ENCODE results near the gene ZNRD2.
"Not testable (repeated sequence)": the region's sequence is repeated elsewhere in the genome, so short reads cannot be mapped to it uniquely, and the experiment has no call there.

Gene ZNRD2

DNA sequence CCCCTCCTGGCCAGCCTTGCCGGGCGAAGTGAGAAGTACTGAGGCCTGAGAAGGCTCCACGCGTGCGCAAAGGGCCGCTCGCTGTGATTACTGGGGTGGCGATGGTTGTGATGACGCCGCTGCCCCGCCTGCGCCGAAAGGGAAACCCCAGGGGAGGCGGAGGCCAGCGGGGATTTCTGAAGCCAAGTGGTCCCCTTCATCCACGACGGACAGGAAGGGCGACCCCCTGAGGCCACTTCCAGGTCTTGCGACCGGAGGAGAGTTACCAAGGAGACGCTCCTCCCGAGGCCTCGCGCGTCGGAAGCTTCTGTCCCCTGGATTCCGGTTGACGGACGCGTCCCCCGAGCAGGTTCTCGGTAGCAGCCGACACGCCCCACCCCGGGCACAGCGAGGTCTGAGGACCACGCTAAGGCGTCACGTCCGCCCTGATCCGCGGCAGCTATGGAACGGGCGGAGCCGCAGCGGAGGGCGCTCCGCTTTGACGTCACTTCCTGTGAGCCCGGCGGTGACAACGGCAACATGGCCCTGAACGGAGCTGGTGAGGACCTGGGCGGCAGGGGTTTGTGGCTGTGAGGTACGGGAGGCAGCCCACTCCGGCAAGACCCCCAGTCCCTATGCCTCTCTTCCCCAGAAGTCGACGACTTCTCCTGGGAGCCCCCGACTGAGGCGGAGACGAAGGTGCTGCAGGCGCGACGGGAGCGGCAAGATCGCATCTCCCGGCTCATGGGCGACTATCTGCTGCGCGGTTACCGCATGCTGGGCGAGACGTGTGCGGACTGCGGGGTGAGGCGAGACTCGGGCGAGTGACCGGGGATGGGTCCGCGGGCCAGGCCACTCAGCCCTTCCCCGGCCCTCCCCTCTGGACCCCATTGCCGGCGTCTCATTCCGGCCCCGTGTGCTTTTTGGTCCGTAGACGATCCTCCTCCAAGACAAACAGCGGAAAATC is at the start of gene ZNRD2 (continued):
- no peak for TF ChIP-seq SCRT2 (tag by site-specific recombination; IDR thresholded peaks at IDR 0.05)
- peak; percentile 61 for TF ChIP-seq ZBTB48 (tag by site-specific recombination; IDR thresholded peaks at IDR 0.05)
- TF ChIP-seq ZNF239 (tag by site-specific recombination; IDR thresholded peaks at IDR 0.05) = no peak
- TF ChIP-seq, protein P1, sequence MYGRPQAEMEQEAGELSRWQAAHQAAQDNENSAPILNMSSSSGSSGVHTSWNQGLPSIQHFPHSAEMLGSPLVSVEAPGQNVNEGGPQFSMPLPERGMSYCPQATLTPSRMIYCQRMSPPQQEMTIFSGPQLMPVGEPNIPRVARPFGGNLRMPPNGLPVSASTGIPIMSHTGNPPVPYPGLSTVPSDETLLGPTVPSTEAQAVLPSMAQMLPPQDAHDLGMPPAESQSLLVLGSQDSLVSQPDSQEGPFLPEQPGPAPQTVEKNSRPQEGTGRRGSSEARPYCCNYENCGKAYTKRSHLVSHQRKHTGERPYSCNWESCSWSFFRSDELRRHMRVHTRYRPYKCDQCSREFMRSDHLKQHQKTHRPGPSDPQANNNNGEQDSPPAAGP (tag by site-specific recombination; IDR thresholded peaks at IDR 0.05) = peak; percentile 71
- no peak for TF ChIP-seq ZNF624 (tag by site-specific recombination; IDR thresholded peaks at IDR 0.05)

DNA sequence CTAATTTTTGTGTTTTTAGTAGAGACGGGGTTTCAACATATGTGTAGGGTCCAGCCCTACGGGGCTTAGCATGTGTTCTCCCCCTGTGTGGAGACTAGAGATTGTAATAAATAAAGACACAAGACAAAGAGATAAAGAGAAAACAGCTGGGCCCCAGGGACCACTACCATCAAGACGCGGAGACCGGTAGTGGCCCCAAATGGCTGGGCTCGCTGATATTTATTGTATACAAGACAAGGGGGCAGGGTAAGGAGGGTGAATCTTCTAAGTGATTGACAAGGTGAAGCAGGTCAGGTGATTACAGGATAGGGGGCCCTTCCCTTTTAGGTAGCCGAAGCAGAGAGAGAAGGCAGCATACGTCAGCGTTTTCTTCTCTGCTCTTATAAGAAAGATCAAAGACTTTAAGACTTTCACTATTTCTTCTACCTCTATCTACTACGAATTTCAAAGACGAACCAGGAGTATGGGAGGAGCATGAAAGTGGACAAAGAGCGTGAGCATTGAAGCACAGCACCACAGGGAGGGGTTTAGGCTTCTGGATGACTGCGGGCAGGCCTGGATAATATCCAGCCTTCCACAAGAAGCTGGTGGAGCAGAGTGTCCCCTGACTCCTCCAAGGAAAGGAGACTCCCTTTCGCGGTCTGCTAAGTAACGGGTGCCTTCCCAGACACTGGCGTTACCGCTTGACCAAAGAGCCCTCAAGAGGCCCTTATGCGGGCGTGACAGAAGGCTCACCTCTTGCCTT is 48.3 kb upstream of the ZNRD2 start:
- H3K4me1 ChIP-seq (ENCODE audit: control insufficient read depth, insufficient read depth, low read length); H3K9me3 ChIP-seq (ENCODE audit: control insufficient read depth, insufficient read depth, low read depth, low read length); POLR2A ChIA-PET; CTCF ChIA-PET; H3K27ac ChIP-seq (ENCODE audit: extremely low read depth, low read depth, low read length); H3K4me3 ChIP-seq (ENCODE audit: low read depth, low read length): not testable (repeated sequence)
- peaks cover 0 to 11% of the 10 kb centered on the region in 2 experiments; a peak in 1 of 3 replicates for H3K36me3 ChIP-seq (ENCODE audit: control insufficient read depth in 2 of 2, insufficient read depth in 1 of 2, low read length in 2 of 2)

DNA sequence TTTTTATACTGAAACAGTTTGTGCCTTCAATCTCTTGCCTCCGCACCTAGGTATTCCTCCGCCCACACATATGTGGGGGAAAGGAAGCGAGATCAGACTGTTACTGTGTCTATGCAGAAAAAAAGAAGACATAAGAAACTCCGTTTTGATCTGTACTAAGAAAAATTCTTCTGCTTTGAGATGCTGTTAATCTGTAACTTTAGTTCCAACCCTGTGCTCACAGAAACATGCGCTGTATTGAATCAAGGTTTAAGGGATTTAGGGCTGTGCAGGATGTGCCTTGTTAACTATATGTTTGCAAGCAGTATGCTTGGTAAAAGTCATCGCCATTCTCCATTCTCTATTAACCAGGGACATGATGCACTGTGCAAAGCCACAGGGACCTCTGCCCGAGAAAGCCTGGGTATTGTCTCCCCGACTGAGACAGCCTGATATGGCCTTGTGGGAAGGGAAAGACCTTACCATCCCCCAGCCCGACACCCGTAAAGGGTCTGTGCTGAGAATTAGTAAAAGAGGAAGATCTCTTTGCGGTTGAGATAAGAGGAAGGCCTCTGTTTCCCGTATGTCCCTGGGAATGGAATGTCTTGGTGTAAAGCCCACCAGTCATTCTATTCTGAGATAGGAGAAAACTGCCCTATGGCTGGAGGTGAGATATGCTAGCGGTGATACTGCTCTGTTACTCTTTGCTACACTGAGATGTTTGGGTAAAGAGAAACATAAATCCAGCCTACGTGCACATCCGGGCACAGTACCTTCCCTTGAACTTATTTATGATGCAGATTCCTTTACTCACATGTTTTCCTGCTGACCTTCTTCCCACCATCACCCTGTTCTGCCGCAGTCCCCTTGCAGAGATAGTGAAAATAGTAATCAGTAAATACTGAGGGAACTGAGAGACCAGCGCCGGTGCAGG is 47.3 kb upstream of the ZNRD2 start:
- CTCF ChIA-PET; POLR2A ChIA-PET; H3K4me1 ChIP-seq (ENCODE audit: control insufficient read depth, insufficient read depth, low read length); H3K9me3 ChIP-seq (ENCODE audit: control insufficient read depth, insufficient read depth, low read depth, low read length); H3K4me3 ChIP-seq (ENCODE audit: low read depth, low read length); H3K27ac ChIP-seq (ENCODE audit: extremely low read depth, low read depth, low read length): not testable (repeated sequence)
- peaks cover 0 to 21% of the 10 kb centered on the region in 2 experiments; a peak in 1 of 3 replicates for H3K36me3 ChIP-seq (ENCODE audit: control insufficient read depth in 2 of 2, insufficient read depth in 1 of 2, low read length in 2 of 2)

DNA sequence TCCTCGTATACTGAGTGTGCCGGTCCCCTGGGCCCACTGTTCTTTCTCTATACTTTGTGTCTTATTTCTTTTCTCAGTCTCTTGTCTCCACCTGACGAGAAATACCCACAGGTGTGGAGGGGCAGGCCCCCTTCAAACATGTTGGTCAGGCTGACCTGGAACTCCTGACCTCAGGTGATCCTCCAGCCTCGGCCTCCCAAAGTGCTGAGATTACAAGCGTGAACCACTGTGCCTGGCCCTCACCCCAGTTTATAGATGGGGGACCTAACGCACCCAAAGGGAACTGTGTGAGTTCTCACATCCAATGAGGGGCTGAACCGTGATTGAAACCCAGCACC is 46.7 kb upstream of the ZNRD2 start:
- H3K4me1 ChIP-seq (ENCODE audit: control insufficient read depth, insufficient read depth, low read length); H3K27ac ChIP-seq (ENCODE audit: extremely low read depth, low read depth, low read length); POLR2A ChIA-PET; CTCF ChIA-PET; H3K4me3 ChIP-seq (ENCODE audit: low read depth, low read length); H3K9me3 ChIP-seq (ENCODE audit: control insufficient read depth, insufficient read depth, low read depth, low read length); TF ChIP-seq ZNF274 (IDR thresholded peaks at IDR 0.05; ENCODE audit: low read length): not testable (repeated sequence)
- peak; percentile 69; the same call in 1 of the 2 replicates for TF ChIP-seq ZNF274 (tag by site-specific recombination; IDR thresholded peaks at IDR 0.05; ENCODE audit: borderline replicate concordance)
- H3K36me3 ChIP-seq (ENCODE audit: control insufficient read depth in 2 of 2, insufficient read depth in 1 of 2, low read length in 2 of 2) = peaks cover 0 to 26% of the 10 kb centered on the region in 2 experiments; a peak in 1 of 3 replicates

DNA sequence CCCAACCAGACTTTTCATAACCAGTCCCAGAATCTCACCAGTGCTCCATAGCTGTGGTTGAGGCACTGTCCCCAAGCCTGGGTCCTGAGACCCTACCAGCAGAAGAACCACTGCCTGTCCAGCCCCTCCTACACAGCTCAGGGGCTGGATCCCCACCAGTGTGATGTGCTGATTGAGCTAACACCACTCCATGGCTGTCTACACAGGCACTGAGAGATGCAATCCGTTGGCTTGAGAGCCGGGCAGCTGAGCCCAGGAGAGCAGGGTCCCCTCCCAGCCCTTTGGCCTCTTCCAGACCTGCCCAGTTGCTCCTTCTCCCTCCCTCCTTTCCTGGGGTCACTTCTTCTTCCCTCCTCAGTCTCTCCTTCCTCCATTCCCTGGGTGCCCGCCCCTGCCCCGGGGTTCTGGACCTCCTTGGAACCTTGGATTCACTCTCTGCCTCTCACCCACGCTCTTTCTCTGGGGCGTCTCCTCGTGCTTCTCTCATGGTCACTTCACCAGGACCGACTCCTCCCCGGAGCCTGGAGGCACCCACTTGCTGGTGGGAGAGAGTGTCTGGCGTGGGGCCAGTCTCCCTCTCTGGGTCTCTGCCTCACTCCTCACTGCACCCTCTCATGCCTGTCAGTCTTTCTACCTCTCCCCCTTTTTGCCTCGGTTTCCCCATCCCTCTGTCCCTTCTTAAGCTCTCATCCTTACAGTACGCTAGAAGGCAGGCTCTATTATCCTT is 46.1 kb upstream of the ZNRD2 start:
- CTCF ChIA-PET = interaction anchor here (2.2 to 2.5 kb wide), 2 partner anchors 16 to 69 kb away, joined by 11 read pairs; no protein-coding TSS in a partner anchor
- Histone ChIP-seq H3K9me3 (ENCODE audit: control insufficient read depth, insufficient read depth, low read depth, low read length) (no peaks in the 10 kb centered on the region), H3K4me1 (ENCODE audit: control insufficient read depth, insufficient read depth, low read length) (peaks cover 4% of the 10 kb centered on the region; the same call in 1 of the 2 replicates), H3K27ac (ENCODE audit: extremely low read depth, low read depth, low read length) (no peak overlapping the region), H3K4me3 (ENCODE audit: low read depth, low read length) (no peak overlapping the region), H3K36me3 (ENCODE audit: control insufficient read depth in 2 of 2, insufficient read depth in 1 of 2, low read length in 2 of 2) (peaks cover 0 to 32% of the 10 kb centered on the region in 2 experiments; a peak in 1 of 3 replicates)
- POLR2A ChIA-PET = interaction anchor here (0.7 to 2.3 kb wide), 13 partner anchors 8 to 262 kb away, joined by 3 to 9 read pairs (median 4); partner anchors contain the start of genes FRMD8, MAP3K11, PCNX3 and POLA2
- TF ChIP-seq ZNF366 (tag by site-specific recombination; conservative IDR thresholded peaks at IDR 0.05) (peak; percentile 57), ZFP3 (tag by site-specific recombination; IDR thresholded peaks at IDR 0.05; ENCODE audit: low read depth) (no peak), ZFHX2 (tag by site-specific recombination; conservative IDR thresholded peaks at IDR 0.05) (peak; percentile 33; the same call in 1 of the 2 replicates), EGR2 (tag by site-specific recombination; IDR thresholded peaks at IDR 0.05; ENCODE audit: low read depth) (peak; percentile 22; the same call in 1 of the 2 replicates)
- TF ChIP-seq, protein P2, sequence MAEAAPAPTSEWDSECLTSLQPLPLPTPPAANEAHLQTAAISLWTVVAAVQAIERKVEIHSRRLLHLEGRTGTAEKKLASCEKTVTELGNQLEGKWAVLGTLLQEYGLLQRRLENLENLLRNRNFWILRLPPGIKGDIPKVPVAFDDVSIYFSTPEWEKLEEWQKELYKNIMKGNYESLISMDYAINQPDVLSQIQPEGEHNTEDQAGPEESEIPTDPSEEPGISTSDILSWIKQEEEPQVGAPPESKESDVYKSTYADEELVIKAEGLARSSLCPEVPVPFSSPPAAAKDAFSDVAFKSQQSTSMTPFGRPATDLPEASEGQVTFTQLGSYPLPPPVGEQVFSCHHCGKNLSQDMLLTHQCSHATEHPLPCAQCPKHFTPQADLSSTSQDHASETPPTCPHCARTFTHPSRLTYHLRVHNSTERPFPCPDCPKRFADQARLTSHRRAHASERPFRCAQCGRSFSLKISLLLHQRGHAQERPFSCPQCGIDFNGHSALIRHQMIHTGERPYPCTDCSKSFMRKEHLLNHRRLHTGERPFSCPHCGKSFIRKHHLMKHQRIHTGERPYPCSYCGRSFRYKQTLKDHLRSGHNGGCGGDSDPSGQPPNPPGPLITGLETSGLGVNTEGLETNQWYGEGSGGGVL (tag by site-specific recombination; IDR thresholded peaks at IDR 0.05) = peak; percentile 41
- TF ChIP-seq, protein P3, sequence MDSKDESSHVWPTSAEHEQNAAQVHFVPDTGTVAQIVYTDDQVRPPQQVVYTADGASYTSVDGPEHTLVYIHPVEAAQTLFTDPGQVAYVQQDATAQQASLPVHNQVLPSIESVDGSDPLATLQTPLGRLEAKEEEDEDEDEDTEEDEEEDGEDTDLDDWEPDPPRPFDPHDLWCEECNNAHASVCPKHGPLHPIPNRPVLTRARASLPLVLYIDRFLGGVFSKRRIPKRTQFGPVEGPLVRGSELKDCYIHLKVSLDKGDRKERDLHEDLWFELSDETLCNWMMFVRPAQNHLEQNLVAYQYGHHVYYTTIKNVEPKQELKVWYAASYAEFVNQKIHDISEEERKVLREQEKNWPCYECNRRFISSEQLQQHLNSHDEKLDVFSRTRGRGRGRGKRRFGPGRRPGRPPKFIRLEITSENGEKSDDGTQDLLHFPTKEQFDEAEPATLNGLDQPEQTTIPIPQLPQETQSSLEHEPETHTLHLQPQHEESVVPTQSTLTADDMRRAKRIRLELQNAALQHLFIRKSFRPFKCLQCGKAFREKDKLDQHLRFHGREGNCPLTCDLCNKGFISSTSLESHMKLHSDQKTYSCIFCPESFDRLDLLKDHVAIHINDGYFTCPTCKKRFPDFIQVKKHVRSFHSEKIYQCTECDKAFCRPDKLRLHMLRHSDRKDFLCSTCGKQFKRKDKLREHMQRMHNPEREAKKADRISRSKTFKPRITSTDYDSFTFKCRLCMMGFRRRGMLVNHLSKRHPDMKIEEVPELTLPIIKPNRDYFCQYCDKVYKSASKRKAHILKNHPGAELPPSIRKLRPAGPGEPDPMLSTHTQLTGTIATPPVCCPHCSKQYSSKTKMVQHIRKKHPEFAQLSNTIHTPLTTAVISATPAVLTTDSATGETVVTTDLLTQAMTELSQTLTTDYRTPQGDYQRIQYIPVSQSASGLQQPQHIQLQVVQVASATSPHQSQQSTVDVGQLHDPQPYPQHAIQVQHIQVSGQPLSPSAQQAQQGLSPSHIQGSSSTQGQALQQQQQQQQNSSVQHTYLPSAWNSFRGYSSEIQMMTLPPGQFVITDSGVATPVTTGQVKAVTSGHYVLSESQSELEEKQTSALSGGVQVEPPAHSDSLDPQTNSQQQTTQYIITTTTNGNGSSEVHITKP (tag by site-specific recombination; IDR thresholded peaks at IDR 0.05) = peak; percentile 33; the same call in 1 of the 2 replicates
